ENCODE results near the gene CCDC178. TPM values are rescaled to one million over a fixed set of nuclear protein-coding genes. Genes with fewer than 3 reads are reported as not detected.

The CCDC178 gene
- total and polyA plus RNA-seq, 7 donors = 0.06 to 0.25 (median 0.18) TPM; not detected in 4

- H3K4me3 ChIP-seq = no peak overlapping the region
- DNase-seq = no peak
- no peak for TF ChIP-seq CTCF (IDR thresholded peaks at IDR 0.05)
- WGBS, 3 donors = 39 to 43% (median 41%) methylated on average over 6 of the region's 6 CpGs
- H3K27ac ChIP-seq = no peak overlapping the region
- no peaks in the 10 kb centered on the region for H3K27me3 ChIP-seq (ENCODE audit: insufficient read depth in 3 of 3, low read length in 2 of 3)
- H3K36me3 ChIP-seq (ENCODE audit: insufficient read depth in 1 of 2, low read depth in 1 of 2) = no peaks in the 10 kb centered on the region
- no peaks in the 10 kb centered on the region for H3K4me1 ChIP-seq
- intact Hi-C loops (cut with DNase I) = no loop called here
- H3K9me3 ChIP-seq = no peaks in the 10 kb centered on the region
- ATAC-seq = no peak
Measured at GRCh38 chr18:32929213-32929612, 511.3 kb downstream of the CCDC178 start.

- DNase-seq (no peak), ATAC-seq (no peak)
- Histone ChIP-seq H3K9me3 (no peaks in the 10 kb centered on the region), H3K27me3 (ENCODE audit: insufficient read depth in 3 of 3, low read length in 2 of 3) (no peaks in the 10 kb centered on the region), H3K4me1 (no peaks in the 10 kb centered on the region), H3K36me3 (ENCODE audit: insufficient read depth in 1 of 2, low read depth in 1 of 2) (no peaks in the 10 kb centered on the region), H3K4me3 (no peak overlapping the region), H3K27ac (no peak overlapping the region)
- WGBS, 3 donors = 54 to 57% (median 55%) methylated on average over 2 of the region's 2 CpGs
- intact Hi-C loops (cut with DNase I) = no loop called here
- no peak for TF ChIP-seq CTCF (IDR thresholded peaks at IDR 0.05)
Measured at GRCh38 chr18:32922951-32923430, 517.5 kb downstream of the CCDC178 start.

GRCh38 chr18:32920796-32921787 lies 519.4 kb downstream of the CCDC178 start:
- no peak for DNase-seq
- no peak for TF ChIP-seq CTCF (IDR thresholded peaks at IDR 0.05)

GRCh38 chr18:32919799-32920198 lies 520.7 kb downstream of the CCDC178 start:
- no peak for ATAC-seq

More at GRCh38 chr18:32920796-32921787, 519.4 kb downstream of the CCDC178 start:
- intact Hi-C loops (cut with DNase I) = no loop called here
- no peak for ATAC-seq
- 67 to 69% (median 67%) methylated on average over 8 of the region's 8 CpGs for whole genome bisulfite sequencing, 3 donors
- Histone ChIP-seq H3K4me3 (no peak overlapping the region), H3K9me3 (no peaks in the 10 kb centered on the region), H3K4me1 (no peaks in the 10 kb centered on the region), H3K27me3 (ENCODE audit: insufficient read depth in 3 of 3, low read length in 2 of 3) (no peaks in the 10 kb centered on the region), H3K27ac (no peak overlapping the region), H3K36me3 (ENCODE audit: insufficient read depth in 1 of 2, low read depth in 1 of 2) (no peaks in the 10 kb centered on the region)

More at GRCh38 chr18:32919799-32920198, 520.7 kb downstream of the CCDC178 start:
- intact Hi-C loops (cut with DNase I) = no loop called here
- no peak for TF ChIP-seq CTCF (IDR thresholded peaks at IDR 0.05)
- Histone ChIP-seq H3K36me3 (ENCODE audit: insufficient read depth in 1 of 2, low read depth in 1 of 2) (no peaks in the 10 kb centered on the region), H3K4me1 (no peaks in the 10 kb centered on the region), H3K27ac (no peak overlapping the region), H3K9me3 (no peaks in the 10 kb centered on the region), H3K4me3 (no peak overlapping the region), H3K27me3 (ENCODE audit: insufficient read depth in 3 of 3, low read length in 2 of 3) (no peaks in the 10 kb centered on the region)
- DNase-seq = no peak
- WGBS, 3 donors = 43 to 46% (median 44%) methylated on average over 2 of the region's 2 CpGs
